ENCODE results near the gene LY6G6F.

DNA sequence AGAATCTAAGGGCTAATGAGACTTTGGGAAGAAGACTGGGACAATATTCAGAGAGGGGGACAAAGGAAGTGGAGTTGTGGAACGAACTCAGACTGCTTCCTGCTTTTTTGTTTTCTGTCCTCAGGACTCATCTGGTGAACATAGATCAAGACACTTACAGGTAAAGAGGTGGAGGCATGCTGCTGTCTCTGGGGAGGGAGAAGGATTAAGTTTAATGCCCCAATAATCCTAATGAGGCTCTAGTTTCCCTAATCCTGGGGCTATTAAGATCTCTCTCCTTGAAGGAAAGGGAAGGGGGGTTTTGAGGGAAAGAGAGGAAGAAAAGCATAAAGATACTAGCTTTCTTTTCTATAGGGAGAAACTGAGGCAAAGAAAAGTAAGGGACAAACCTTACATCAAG, 37.8 kb downstream of the LY6G6F start:
- TF ChIP-seq, protein P1, sequence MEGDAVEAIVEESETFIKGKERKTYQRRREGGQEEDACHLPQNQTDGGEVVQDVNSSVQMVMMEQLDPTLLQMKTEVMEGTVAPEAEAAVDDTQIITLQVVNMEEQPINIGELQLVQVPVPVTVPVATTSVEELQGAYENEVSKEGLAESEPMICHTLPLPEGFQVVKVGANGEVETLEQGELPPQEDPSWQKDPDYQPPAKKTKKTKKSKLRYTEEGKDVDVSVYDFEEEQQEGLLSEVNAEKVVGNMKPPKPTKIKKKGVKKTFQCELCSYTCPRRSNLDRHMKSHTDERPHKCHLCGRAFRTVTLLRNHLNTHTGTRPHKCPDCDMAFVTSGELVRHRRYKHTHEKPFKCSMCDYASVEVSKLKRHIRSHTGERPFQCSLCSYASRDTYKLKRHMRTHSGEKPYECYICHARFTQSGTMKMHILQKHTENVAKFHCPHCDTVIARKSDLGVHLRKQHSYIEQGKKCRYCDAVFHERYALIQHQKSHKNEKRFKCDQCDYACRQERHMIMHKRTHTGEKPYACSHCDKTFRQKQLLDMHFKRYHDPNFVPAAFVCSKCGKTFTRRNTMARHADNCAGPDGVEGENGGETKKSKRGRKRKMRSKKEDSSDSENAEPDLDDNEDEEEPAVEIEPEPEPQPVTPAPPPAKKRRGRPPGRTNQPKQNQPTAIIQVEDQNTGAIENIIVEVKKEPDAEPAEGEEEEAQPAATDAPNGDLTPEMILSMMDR (IDR thresholded peaks at IDR 0.05; ENCODE audit: insufficient read depth, low read length, poor library complexity, severe bottlenecking), result no peak
- no peak for TF ChIP-seq EZH2phosphoT487 (conservative IDR thresholded peaks at IDR 0.05; ENCODE audit: low read length)
